OCI-LY1 (cell line): ENCODE data around the gene LCMT2.
A peak's percentile ranks its signal among the peaks of the same experiment; 100 is the strongest.

Experiments used
- CTCF ChIP-seq: fragments of 200-600 bp; sonication (generic), shearing (Covaris generic); IDR thresholded peaks from 2 replicates; pipeline ENCODE4 v1.5.1; 2017; ENCODE audit warnings: mild to moderate bottlenecking, antibody characterized with exemption, low read length, moderate library complexity, mixed read lengths
- EZH2 ChIP-seq: fragments of 200-600 bp; sonication (generic), shearing (Covaris generic); IDR thresholded peaks from 2 replicates; pipeline ENCODE4 v1.8.0; 2017; ENCODE audit warnings: borderline replicate concordance, mixed run types, mild to moderate bottlenecking, antibody characterized with exemption, low read length, moderate library complexity, mixed read lengths

DNA sequence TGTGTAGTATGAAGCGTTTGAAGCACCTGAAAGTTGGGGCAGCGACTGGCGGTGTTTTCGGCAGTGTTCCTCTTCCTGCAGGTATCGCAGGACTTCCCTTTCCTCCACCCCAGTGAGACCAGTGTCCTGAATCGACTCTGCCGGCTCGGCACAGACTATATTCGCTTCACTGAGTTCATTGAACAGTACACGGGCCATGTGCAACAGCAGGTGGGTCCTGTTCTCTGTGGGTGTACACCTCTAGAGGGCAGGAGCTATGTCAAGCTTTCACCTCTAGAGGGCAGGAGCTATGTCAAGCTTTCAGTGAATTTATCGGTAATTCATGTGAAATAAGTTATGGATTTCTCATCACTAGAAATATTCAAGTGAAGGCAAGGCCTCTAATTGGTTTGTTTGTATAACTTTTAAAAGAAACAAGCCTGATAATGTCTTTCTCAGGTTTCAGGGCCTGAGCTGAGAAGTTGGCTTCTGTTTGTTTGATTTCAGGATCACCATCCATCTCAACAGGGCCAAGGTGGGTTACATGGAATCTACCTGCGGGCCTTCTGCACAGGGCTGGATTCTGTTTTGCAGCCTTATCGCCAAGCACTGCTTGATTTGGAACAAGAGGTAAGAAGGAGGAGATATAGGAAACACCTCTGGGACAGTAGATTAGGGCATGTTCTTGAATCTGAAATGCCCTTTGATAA lies 45.8 kb upstream of the LCMT2 start:
- TF ChIP-seq CTCF (peak; percentile 96), EZH2 (no peak)
